Kidney epithelial cell (primary cell): ENCODE results near the gene EIF3D. TPM values are rescaled to one million over a fixed set of nuclear protein-coding genes. Genes with fewer than 3 reads are reported as not detected.

Experiments used
- DNase-seq: peaks from one replicate; pipeline ENCODE4 v3.0.0-alpha.2; 2010; ENCODE audit warnings: low read depth
- H3K27me3 ChIP-seq: 2 replicates; pipeline ENCODE4 v1.6.0; 2011; ENCODE audit warnings: low read length; ENCODE audit not compliant: control insufficient read depth, insufficient read depth
- H3K36me3 ChIP-seq: 2 replicates; pipeline ENCODE4 v1.5.1; 2011; ENCODE audit warnings: low read length; ENCODE audit not compliant: control insufficient read depth, insufficient read depth
- H3K4me3 ChIP-seq: 2 replicates; pipeline ENCODE4 v1.5.1; 2011; ENCODE audit warnings: low read depth, mild to moderate bottlenecking, control low read depth, low read length
- total RNA-seq: library from RNA; depleted of rRNA; stranded (reverse); fragments of >200 nt; gene quantifications from 2 replicates; pipeline ENCODE4 v1.2.3, GENCODE V29; 2015
- TF ChIP-seq, protein P1 (sequence below): IDR thresholded peaks from 2 replicates; pipeline ENCODE4 v1.5.1; 2011; ENCODE audit warnings: mild to moderate bottlenecking, moderate library complexity, low read length, control low read depth, inconsistent platforms; ENCODE audit not compliant: insufficient read depth, poor library complexity, severe bottlenecking

The EIF3D gene
- total RNA-seq, 1 donor from 2014 or later = 619 TPM

DNA sequence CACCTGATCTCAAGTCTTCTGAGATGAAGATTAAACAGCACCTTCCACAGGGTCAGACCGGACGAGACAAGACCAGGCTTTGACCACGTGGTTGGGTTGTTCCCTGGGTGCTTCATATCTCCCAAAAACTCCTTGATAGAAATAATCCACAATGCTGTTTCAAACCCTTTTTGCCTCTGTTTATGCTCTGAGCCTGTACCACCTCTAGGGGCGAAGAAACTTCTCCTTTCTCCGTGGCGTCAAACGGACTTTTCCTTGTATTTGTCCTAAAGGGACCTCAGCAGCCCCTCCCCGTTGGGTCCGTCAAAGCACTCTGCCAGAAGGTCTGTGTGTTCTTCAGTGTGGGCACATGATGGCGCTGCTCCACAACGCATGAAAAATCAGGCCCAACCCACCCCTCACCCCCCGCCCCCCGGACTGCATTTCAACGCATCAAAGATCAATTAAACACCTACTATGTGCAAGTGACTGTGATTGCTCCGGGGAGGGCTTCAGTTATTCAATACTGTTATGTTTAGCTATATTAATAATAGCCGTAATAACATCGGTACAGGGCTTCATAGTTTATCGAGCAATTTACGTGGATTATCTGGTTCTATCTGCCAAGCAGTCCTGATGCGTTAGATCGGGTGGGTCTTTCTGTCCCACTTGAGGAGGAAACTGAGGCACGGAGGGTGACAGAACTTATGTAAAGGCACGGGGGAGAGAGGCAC is 17.3 kb upstream of the EIF3D start:
- no peaks in the 10 kb centered on the region for H3K36me3 ChIP-seq
- TF ChIP-seq, protein P1, sequence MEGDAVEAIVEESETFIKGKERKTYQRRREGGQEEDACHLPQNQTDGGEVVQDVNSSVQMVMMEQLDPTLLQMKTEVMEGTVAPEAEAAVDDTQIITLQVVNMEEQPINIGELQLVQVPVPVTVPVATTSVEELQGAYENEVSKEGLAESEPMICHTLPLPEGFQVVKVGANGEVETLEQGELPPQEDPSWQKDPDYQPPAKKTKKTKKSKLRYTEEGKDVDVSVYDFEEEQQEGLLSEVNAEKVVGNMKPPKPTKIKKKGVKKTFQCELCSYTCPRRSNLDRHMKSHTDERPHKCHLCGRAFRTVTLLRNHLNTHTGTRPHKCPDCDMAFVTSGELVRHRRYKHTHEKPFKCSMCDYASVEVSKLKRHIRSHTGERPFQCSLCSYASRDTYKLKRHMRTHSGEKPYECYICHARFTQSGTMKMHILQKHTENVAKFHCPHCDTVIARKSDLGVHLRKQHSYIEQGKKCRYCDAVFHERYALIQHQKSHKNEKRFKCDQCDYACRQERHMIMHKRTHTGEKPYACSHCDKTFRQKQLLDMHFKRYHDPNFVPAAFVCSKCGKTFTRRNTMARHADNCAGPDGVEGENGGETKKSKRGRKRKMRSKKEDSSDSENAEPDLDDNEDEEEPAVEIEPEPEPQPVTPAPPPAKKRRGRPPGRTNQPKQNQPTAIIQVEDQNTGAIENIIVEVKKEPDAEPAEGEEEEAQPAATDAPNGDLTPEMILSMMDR = peak; percentile 69
- H3K27me3 ChIP-seq = peaks cover 6% of the 10 kb centered on the region
- DNase-seq = no peak
- no peak overlapping the region for H3K4me3 ChIP-seq

DNA sequence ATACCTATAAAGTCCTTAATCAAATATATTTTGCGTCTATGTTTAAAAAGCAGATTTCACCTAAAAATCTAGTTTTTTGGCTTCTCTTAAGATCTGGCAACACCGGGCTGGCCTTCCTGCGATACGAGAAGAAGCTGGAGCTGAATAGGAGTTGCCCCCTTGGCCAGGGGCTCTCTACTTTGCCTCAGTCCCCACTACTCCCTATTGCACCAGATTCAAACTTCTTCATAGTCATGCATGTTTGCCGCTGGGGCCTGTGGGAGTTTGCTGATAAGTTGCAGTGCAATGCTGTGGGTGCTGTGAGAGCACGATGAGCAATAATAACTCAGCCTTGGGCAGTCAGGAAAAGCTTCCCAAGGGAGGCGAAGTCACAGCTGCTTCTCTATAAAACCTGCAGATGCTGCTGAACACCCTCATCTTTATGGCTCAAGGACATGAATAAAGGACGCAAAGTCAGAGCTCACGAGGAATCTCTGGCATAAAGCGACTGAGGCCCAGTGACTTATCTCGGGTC is 15.2 kb upstream of the EIF3D start:
- Histone ChIP-seq H3K4me3 (no peak overlapping the region), H3K27me3 (no peaks in the 10 kb centered on the region), H3K36me3 (no peaks in the 10 kb centered on the region)
- TF ChIP-seq, protein P1 = no peak
- no peak for DNase-seq

DNA sequence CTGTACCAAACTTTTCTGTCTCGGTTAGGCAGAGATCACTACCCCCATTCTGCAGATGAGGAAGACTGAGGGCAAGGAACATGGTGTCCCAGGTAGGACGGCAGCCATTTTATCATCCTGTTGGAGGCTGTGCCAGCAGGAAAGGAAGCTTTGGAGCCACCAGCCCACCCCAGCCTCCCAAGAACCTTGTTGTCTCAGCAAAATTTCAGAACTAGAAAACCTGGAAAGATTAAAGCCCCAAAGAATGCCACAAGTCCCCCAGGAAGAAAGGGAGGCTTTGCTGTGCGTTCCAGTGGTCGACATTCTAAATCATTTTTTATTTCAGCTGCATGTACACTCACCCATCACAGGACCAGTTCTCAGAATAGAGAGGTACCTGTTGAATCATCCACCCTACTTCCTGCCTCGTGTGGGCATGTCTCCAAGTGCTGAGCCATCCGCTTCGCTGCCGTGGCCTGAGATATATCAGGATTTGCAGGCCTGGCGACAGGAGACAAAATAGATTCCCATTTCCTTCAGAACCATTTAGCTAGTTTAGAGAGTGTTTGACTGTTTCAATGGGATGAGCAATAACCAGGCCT is 13.0 kb upstream of the EIF3D start:
- Histone ChIP-seq H3K27me3 (no peaks in the 10 kb centered on the region), H3K4me3 (no peak overlapping the region), H3K36me3 (no peaks in the 10 kb centered on the region)
- DNase-seq = peak; percentile 94
- TF ChIP-seq, protein P1 = no peak

DNA sequence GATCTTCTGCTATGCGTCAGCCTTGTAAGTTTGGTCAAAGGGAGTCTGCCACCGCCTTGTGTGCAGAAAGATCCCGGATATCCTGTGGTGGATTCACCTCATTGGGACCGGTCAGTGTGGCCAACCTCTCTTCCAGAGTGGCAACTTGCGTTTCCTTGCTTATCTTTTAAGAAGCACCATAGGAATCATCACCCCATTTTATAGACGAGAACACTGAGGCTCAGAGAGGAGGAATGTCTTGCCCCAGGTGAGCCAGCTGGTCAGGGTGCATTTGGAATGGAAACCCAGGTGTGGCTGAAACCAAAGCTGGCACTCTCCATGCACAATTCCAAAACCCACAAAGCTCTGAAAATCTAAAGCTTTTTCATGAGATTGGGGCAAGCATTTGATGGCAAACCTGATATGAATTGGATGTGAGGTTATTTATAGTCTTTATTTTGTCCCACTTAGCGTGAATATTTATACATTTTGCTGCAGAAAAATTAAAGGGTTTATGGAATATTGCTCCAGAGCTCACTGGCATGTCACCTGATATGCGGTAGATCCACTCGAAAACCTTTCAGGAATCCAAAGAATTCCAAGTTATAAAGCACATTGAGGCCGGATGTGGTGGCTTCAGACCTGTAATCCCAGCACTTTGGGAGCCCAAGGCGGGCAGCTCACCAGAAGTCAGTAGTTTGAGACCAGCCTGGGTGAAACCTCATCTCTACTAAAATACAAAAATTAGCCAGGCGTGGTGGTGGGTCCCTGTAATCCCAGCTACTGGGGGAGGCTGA is 12.1 kb upstream of the EIF3D start:
- peak; percentile 72 for DNase-seq
- Histone ChIP-seq H3K36me3 (no peaks in the 10 kb centered on the region), H3K27me3 (no peaks in the 10 kb centered on the region), H3K4me3 (no peak overlapping the region)
- TF ChIP-seq, protein P1 = no peak

- no peak overlapping the region for H3K4me3 ChIP-seq
- no peak for DNase-seq
- H3K27me3 ChIP-seq = no peaks in the 10 kb centered on the region
- H3K36me3 ChIP-seq = no peaks in the 10 kb centered on the region
- TF ChIP-seq, protein P1 = no peak
Observed at GRCh38 chr22:36538529-36538928, 9.6 kb upstream of the EIF3D start.
